HepG2 (cell line): ENCODE data around the gene VCAN. TPM values are rescaled to one million over a fixed set of nuclear protein-coding genes. Genes with fewer than 3 reads are reported as not detected.

Experiments used
- ATAC-seq: fragments of 200-7000 bp; cut with Tn5 transposase; 3 replicates; pipeline ENCODE4 v1.9.1; 2020; ENCODE audit warnings: mild to moderate bottlenecking, moderate library complexity
- BruUV-seq: library from RNA; stranded (reverse); fragments of 400-500 nt; replicated peaks from 2 replicates; lab custom pipeline; 2021; lab: Mats Ljungman, UMichigan
- CTCF ChIA-PET: fragments of 300-600 bp; formaldehyde crosslinking; extraction: SDS; loops from one replicate; lab custom pipeline; 2021; ENCODE audit warnings: low total read pairs, inconsistent platforms, low intra/inter-chr PET ratio; lab: Yijun Ruan, JAX
- POLR2A ChIA-PET: fragments of 350-600 bp; sonication (Branson Sonifier 250); formaldehyde crosslinking; loops from one replicate; lab custom pipeline; 2020; ENCODE audit warnings: antibody characterized with exemption, inconsistent platforms; lab: Yijun Ruan, JAX
- DNase-seq: peaks from one replicate; pipeline ENCODE4 v3.0.0-alpha.2; 2015; ENCODE audit warnings: low spot score
- FAIRE-seq: peaks from 3 replicates; lab custom pipeline; 2011; peaks lifted over from hg19 to GRCh38; lab: Jason Lieb, UNC
- H2AFZ ChIP-seq: one replicate; pipeline ENCODE4 v1.6.1; 2011; ENCODE audit warnings: low read length, inconsistent platforms
- H3K27ac ChIP-seq: fragments of 300-600 bp; 3 replicates; pipeline ENCODE4 v1.8.0; 2011; ENCODE audit warnings: mixed run types, mild to moderate bottlenecking, mixed read lengths, low read length, inconsistent platforms; ENCODE audit not compliant: insufficient read depth; ENCODE audit errors: extremely low read length
- H3K27me3 ChIP-seq, 2 experiments: fragments of 200-600 bp in 1 of 2; 2 replicates in 1 of 2; 3 replicates in 1 of 2; pipeline versions ENCODE4 v1.6.0 to v1.8.0; 2011; ENCODE audit warnings: low read length in 2 of 2, mild to moderate bottlenecking in 2 of 2, moderate library complexity in 2 of 2, inconsistent platforms in 1 of 2; ENCODE audit not compliant: insufficient read depth in 2 of 2, control insufficient read depth in 1 of 2
- H3K36me3 ChIP-seq, 2 experiments: fragments of 200-600 bp in 1 of 2; replicated peaks in 1 of 2; 2 replicates in 1 of 2; 3 replicates in 1 of 2; pipeline versions ENCODE4 v1.5.1 to v1.8.0; 2011; ENCODE audit warnings: low read length in 2 of 2, inconsistent platforms in 1 of 2; ENCODE audit not compliant: insufficient read depth in 2 of 2, control insufficient read depth in 1 of 2
- H3K4me1 ChIP-seq: 2 replicates; pipeline ENCODE4 v1.5.1; 2012; ENCODE audit warnings: low read length, inconsistent platforms; ENCODE audit not compliant: insufficient read depth
- H3K4me2 ChIP-seq: 2 replicates; pipeline ENCODE4 v1.6.0; 2011; ENCODE audit warnings: low read depth, low read length, inconsistent platforms
- H3K4me3 ChIP-seq, 3 experiments: fragments of 200-600 bp in 1 of 3; sonication (generic), shearing (Covaris generic) in 1 of 3; replicated peaks in 1 of 3; 2 replicates each; pipeline ENCODE4 v1.5.1; 2011 to 2016; ENCODE audit warnings: low read length in 3 of 3, inconsistent platforms in 2 of 3, low read depth in 2 of 3, mild to moderate bottlenecking in 2 of 3, control low read depth in 1 of 3, mixed read lengths in 1 of 3; ENCODE audit not compliant: insufficient read depth in 1 of 3
- H3K79me2 ChIP-seq: one replicate; pipeline ENCODE4 v1.6.1; 2011; ENCODE audit warnings: low read length, inconsistent platforms; ENCODE audit not compliant: insufficient read depth
- H3K9ac ChIP-seq: 2 replicates; pipeline ENCODE4 v1.6.0; 2011; ENCODE audit warnings: mild to moderate bottlenecking, low read depth, low read length, inconsistent platforms; ENCODE audit not compliant: insufficient read depth
- H3K9me3 ChIP-seq: 2 replicates; pipeline ENCODE4 v1.5.1; 2012; ENCODE audit warnings: mild to moderate bottlenecking, low read length
- H4K20me1 ChIP-seq: 2 replicates; pipeline ENCODE4 v1.6.0; 2011; ENCODE audit warnings: inconsistent platforms, mild to moderate bottlenecking, low read length, moderate library complexity; ENCODE audit not compliant: insufficient read depth
- BHLHE40 ChIP-seq: IDR thresholded peaks from 2 replicates; pipeline ENCODE4 v1.6.1; 2011; ENCODE audit warnings: low read length, improper control_type of control experiment
- CEBPB ChIP-seq: IDR thresholded peaks from 2 replicates; pipeline ENCODE4 v1.6.1; 2011; ENCODE audit warnings: low read depth, low read length, improper control_type of control experiment, borderline replicate concordance
- KMT2A ChIP-seq: sonication (generic); formaldehyde crosslinking; IDR thresholded peaks from 2 replicates; pipeline ENCODE4 v1.4.0; 2020; ENCODE audit warnings: missing genetic modification reagents
- NCOA1 ChIP-seq: sonication (generic); formaldehyde crosslinking; IDR thresholded peaks from 2 replicates; pipeline ENCODE4 v1.9.0; 2021; ENCODE audit warnings: missing genetic modification reagents
- NR2F6 ChIP-seq, 2 experiments: IDR thresholded peaks; 2 replicates each; pipeline ENCODE4 v1.6.1; 2016; ENCODE audit warnings: antibody characterized with exemption in 1 of 2, mild to moderate bottlenecking in 1 of 2
- ZNF138 ChIP-seq: sonication (generic); formaldehyde crosslinking; IDR thresholded peaks from 2 replicates; pipeline ENCODE4 v1.5.0; 2020; ENCODE audit warnings: mild to moderate bottlenecking, low read depth, missing genetic modification reagents
- ZNF225 ChIP-seq: sonication (generic); formaldehyde crosslinking; IDR thresholded peaks from 2 replicates; pipeline ENCODE4 v1.4.0; 2020; ENCODE audit warnings: mild to moderate bottlenecking, missing genetic modification reagents
- ZNF367 ChIP-seq: sonication (generic); formaldehyde crosslinking; IDR thresholded peaks from 2 replicates; pipeline ENCODE4 v1.4.0; 2020; ENCODE audit warnings: missing genetic modification reagents, borderline replicate concordance
- ZNF616 ChIP-seq: sonication (generic); formaldehyde crosslinking; IDR thresholded peaks from 2 replicates; pipeline ENCODE4 v1.5.0; 2020; ENCODE audit warnings: low read depth, mild to moderate bottlenecking, missing genetic modification reagents
- ZNF629 ChIP-seq: sonication (generic); formaldehyde crosslinking; conservative IDR thresholded peaks from 2 replicates; pipeline ENCODE4 v1.5.0; 2020; ENCODE audit warnings: missing genetic modification reagents
- ZNF766 ChIP-seq: sonication (generic); formaldehyde crosslinking; IDR thresholded peaks from 2 replicates; pipeline ENCODE4 v1.5.0; 2020; ENCODE audit warnings: missing genetic modification reagents, borderline replicate concordance
- WGBS: methylation state at CpG from one replicate; pipeline ENCODE4 v1.1.6; 2017; ENCODE audit warnings: low lambda C conversion rate; 5-methylcytosine and 5-hydroxymethylcytosine counted together
- in situ Hi-C: cut with HindIII; loops from 2 replicates; pipeline ENCODE4 v1.10.0; 2017; ENCODE audit warnings: low pct_unique_long_range_greater_than_20kb; ENCODE audit not compliant: extremely low pct_ligation_motif_present
- intact Hi-C: fragments of 100-400 bp; cut with micrococcal nuclease; formaldehyde crosslinking; loops from one replicate; pipeline ENCODE4 v1.10.0; 2022; ENCODE audit not compliant: unreplicated experiment
- polyA plus RNA-seq, 8 experiments: library from polyadenylated mRNA; depleted of rRNA in 3 of 8; stranded (reverse) in 7 of 8; unstranded in 1 of 8; fragments of >200 nt; fragmentation: Illumina TruSeq in 4 of 8; extraction: Trizol in 4 of 8; gene quantifications; 2 replicates each; pipeline versions ENCODE4 v1.2.1 to v1.2.3, GENCODE V29; 2011 to 2016; ENCODE audit warnings: low read depth in 4 of 8, missing spikeins in 1 of 8, mixed read lengths in 1 of 8; ENCODE audit not compliant: insufficient read depth in 1 of 8
- total RNA-seq, 5 experiments: library from RNA; depleted of rRNA; stranded (reverse); fragments of >200 nt; fragmentation: Illumina TruSeq; extraction: Trizol; gene quantifications; 2 replicates each; pipeline ENCODE4 v1.2.3, GENCODE V29; 2016; ENCODE audit warnings: low read depth in 1 of 5
- TF ChIP-seq, protein P1 (sequence below): sonication (generic); formaldehyde crosslinking; IDR thresholded peaks from 2 replicates; pipeline ENCODE4 v1.4.0; 2020; ENCODE audit warnings: missing genetic modification reagents, mild to moderate bottlenecking, borderline replicate concordance

VCAN gene
- total and polyA plus RNA-seq, 2 of the 13 experiments (the other 11 are each of a cell fraction or from before 2014, with no cell fraction given), result 1.2 to 3.5 TPM

DNA sequence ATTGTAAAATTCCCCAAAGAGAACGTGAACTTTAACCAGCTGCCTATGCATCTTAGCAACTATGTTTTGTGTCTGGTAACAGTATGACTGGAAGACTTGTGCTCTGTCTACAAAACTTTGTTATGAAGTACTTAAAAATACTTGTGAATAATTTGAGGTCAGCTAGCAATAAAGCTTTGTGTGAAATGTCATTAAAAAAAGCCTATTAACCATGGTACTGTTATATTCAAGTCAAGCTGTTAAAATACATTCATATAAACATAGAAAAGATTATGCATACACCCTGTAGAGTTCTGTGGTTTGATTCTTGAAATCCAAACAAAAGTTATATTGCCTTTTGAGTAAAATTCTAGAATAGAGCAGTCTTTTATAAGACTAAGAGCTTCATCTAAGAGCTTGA is 60.1 kb downstream of the VCAN start:
- H3K4me2 ChIP-seq, result no peak overlapping the region
- H3K27ac ChIP-seq, result no peak overlapping the region
- ChIA-PET CTCF (no interaction called here), POLR2A (no interaction called here)
- H3K36me3 ChIP-seq, result no peaks in the 10 kb centered on the region
- DNase-seq (no peak), ATAC-seq (no peak), FAIRE-seq (no peak)
- H3K79me2 ChIP-seq, result no peaks in the 10 kb centered on the region
- in situ Hi-C loops (no loop called here), intact Hi-C loops (no loop called here)
- H3K27me3 ChIP-seq, result no peaks in the 10 kb centered on the region; a peak in 1 of 5 replicates
- no TSS peak for BruUV-seq
- TF ChIP-seq ZNF138 (CRISPR knock-in tag) (no peak), NR2F6 (IDR thresholded peaks at IDR 0.05) (no peak), NR2F6 (CRISPR knock-in tag; IDR thresholded peaks at IDR 0.05) (no peak), ZNF629 (CRISPR knock-in tag) (no peak), CEBPB (no peak), KMT2A (CRISPR knock-in tag) (no peak), ZNF616 (CRISPR knock-in tag) (no peak), ZNF766 (CRISPR knock-in tag) (no peak), ZNF367 (CRISPR knock-in tag) (no peak), BHLHE40 (no peak), ZNF225 (CRISPR knock-in tag) (no peak), NCOA1 (CRISPR knock-in tag) (no peak)
- TF ChIP-seq, protein P1, sequence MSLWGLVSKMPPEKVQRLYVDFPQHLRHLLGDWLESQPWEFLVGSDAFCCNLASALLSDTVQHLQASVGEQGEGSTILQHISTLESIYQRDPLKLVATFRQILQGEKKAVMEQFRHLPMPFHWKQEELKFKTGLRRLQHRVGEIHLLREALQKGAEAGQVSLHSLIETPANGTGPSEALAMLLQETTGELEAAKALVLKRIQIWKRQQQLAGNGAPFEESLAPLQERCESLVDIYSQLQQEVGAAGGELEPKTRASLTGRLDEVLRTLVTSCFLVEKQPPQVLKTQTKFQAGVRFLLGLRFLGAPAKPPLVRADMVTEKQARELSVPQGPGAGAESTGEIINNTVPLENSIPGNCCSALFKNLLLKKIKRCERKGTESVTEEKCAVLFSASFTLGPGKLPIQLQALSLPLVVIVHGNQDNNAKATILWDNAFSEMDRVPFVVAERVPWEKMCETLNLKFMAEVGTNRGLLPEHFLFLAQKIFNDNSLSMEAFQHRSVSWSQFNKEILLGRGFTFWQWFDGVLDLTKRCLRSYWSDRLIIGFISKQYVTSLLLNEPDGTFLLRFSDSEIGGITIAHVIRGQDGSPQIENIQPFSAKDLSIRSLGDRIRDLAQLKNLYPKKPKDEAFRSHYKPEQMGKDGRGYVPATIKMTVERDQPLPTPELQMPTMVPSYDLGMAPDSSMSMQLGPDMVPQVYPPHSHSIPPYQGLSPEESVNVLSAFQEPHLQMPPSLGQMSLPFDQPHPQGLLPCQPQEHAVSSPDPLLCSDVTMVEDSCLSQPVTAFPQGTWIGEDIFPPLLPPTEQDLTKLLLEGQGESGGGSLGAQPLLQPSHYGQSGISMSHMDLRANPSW, result no peak
- no peak overlapping the region for H3K4me3 ChIP-seq
- H2AFZ ChIP-seq, result no peak overlapping the region
- WGBS, result 43% methylated on average over 1 of the region's 1 CpG
- no peak overlapping the region for H3K9ac ChIP-seq
- no peaks in the 10 kb centered on the region for H3K4me1 ChIP-seq
- no peaks in the 10 kb centered on the region for H3K9me3 ChIP-seq
- no peaks in the 10 kb centered on the region for H4K20me1 ChIP-seq
